Kidney epithelial cell (primary cell): Measurements from ENCODE around the gene ADCY3. TPM values are rescaled to one million over a fixed set of nuclear protein-coding genes. Genes with fewer than 3 reads are reported as not detected.

ENCODE experiments used
- DNase-seq: peaks from one replicate; pipeline ENCODE4 v3.0.0-alpha.2; 2010; ENCODE audit warnings: low read depth
- H3K27me3 ChIP-seq: 2 replicates; pipeline ENCODE4 v1.6.0; 2011; ENCODE audit warnings: low read length; ENCODE audit not compliant: control insufficient read depth, insufficient read depth
- H3K36me3 ChIP-seq: 2 replicates; pipeline ENCODE4 v1.5.1; 2011; ENCODE audit warnings: low read length; ENCODE audit not compliant: control insufficient read depth, insufficient read depth
- H3K4me3 ChIP-seq: 2 replicates; pipeline ENCODE4 v1.5.1; 2011; ENCODE audit warnings: low read depth, mild to moderate bottlenecking, control low read depth, low read length
- CTCF ChIP-seq: IDR thresholded peaks from 2 replicates; pipeline ENCODE4 v1.5.1; 2011; ENCODE audit warnings: mild to moderate bottlenecking, moderate library complexity, low read length, control low read depth, inconsistent platforms; ENCODE audit not compliant: insufficient read depth, poor library complexity, severe bottlenecking
- total RNA-seq: library from RNA; depleted of rRNA; stranded (reverse); fragments of >200 nt; gene quantifications from 2 replicates; pipeline ENCODE4 v1.2.3, GENCODE V29; 2015

The ADCY3 gene
- total RNA-seq, 1 donor from 2014 or later: 24.5 TPM

DNA sequence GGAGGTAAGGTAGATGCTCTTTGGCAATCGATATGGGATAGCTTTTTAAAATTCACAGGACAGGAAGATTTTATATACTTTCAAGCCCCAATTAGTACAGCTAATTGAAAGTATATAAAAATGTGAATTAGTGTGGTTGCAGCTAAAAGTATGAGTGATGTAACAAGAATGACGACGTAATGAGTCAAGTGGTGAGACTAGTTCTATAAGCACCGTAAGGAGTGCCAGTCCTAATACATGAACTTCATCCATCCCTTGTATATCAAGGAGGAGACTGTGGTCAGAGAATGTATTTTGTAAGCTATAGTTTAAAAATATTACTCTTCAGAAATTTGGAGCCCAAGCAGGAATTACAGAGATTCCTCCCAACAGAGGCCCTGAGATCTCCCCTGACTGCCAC, 25.9 kb upstream of the ADCY3 start:
- DNase-seq: no peak
- H3K27me3 ChIP-seq: no peaks in the 10 kb centered on the region
- TF ChIP-seq CTCF: no peak
- no peak overlapping the region for H3K4me3 ChIP-seq
- no peaks in the 10 kb centered on the region for H3K36me3 ChIP-seq

- H3K4me3 ChIP-seq: no peak overlapping the region
- DNase-seq: no peak
- no peak for TF ChIP-seq CTCF
- H3K27me3 ChIP-seq: no peaks in the 10 kb centered on the region
- no peaks in the 10 kb centered on the region for H3K36me3 ChIP-seq
These were observed 23.5 kb upstream of the ADCY3 start for GRCh38 chr2:24943427-24944053.

DNA sequence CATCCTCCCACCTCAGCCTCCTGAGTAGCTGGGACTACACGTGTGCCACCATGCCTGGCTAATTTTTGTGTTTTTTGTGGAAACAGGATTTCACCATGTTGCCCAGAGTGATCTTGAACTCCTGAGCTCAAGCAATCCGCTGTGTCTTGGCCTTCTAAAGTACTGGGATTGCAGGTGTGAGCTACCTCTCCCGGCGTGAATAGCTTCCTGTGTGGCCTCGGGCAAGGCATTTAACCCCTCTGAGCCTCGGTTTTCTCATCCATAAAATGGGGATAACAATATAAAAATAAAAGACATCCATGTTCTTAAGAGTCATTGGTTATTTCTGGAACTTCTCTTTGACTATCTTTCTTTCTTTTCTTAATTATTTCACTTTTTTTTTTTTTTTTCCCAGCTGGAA, 19.3 kb upstream of the ADCY3 start:
- H3K36me3 ChIP-seq: no peaks in the 10 kb centered on the region
- H3K27me3 ChIP-seq: no peaks in the 10 kb centered on the region
- H3K4me3 ChIP-seq: no peak overlapping the region
- no peak for TF ChIP-seq CTCF
- no peak for DNase-seq

- TF ChIP-seq CTCF: no peak
- no peak for DNase-seq
- H3K4me3 ChIP-seq: no peak overlapping the region
- no peaks in the 10 kb centered on the region for H3K27me3 ChIP-seq
- H3K36me3 ChIP-seq: no peaks in the 10 kb centered on the region
These were observed 17.2 kb upstream of the ADCY3 start for GRCh38 chr2:24937236-24937635.

DNA sequence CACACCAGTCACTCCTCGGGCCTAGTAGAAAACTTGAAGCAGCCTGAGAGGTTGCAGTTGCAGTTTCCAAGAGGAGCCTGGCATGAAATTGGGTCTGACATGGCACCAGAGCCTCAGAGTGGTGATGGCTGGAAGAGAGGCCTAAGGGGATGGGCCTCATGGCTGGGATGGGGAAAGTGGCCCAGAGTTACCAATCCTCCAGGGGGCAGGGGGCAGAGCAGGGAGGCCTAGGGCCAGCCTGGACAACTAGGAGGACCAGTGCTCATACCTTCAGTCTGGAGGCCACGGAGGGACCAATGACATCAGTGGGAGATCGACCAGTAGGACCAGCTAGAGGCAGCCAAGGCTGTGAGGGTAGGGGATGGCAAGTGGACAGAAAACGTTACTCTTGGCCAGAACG, 15.1 kb upstream of the ADCY3 start:
- DNase-seq: no peak
- H3K27me3 ChIP-seq: no peaks in the 10 kb centered on the region
- H3K4me3 ChIP-seq: no peak overlapping the region
- no peaks in the 10 kb centered on the region for H3K36me3 ChIP-seq
- TF ChIP-seq CTCF: no peak

- Histone ChIP-seq H3K36me3 (no peaks in the 10 kb centered on the region), H3K4me3 (no peak overlapping the region), H3K27me3 (no peaks in the 10 kb centered on the region)
- TF ChIP-seq CTCF: no peak
- DNase-seq: no peak
These were observed 12.7 kb upstream of the ADCY3 start for GRCh38 chr2:24932715-24933114.
